Suprapubic skin (tissue), 3 donors: ENCODE data around the gene TSPAN17.

Experiments used
- EP300 ChIP-seq: sonication (generic); formaldehyde crosslinking; IDR thresholded peaks from one replicate; pipeline ENCODE4 v1.6.1; 2017; ENCODE audit warnings: antibody characterized with exemption
- POLR2A ChIP-seq, 2 donors: fragments of 450-650 bp; IDR thresholded peaks; one replicate each; pipeline ENCODE4 v1.6.1; 2017; ENCODE audit warnings: antibody characterized with exemption in 2 of 2, mild to moderate bottlenecking in 2 of 2, moderate library complexity in 2 of 2
- TF ChIP-seq, protein P1 (sequence below), 2 donors: fragments of 200-600 bp in 1 of 2; fragments of 450-650 bp in 1 of 2; sonication (generic) in 1 of 2; IDR thresholded peaks; one replicate each; pipeline ENCODE4 v1.5.1; 2016 to 2019; ENCODE audit warnings: antibody characterized with exemption in 2 of 2, mild to moderate bottlenecking in 1 of 2, moderate library complexity in 1 of 2

DNA sequence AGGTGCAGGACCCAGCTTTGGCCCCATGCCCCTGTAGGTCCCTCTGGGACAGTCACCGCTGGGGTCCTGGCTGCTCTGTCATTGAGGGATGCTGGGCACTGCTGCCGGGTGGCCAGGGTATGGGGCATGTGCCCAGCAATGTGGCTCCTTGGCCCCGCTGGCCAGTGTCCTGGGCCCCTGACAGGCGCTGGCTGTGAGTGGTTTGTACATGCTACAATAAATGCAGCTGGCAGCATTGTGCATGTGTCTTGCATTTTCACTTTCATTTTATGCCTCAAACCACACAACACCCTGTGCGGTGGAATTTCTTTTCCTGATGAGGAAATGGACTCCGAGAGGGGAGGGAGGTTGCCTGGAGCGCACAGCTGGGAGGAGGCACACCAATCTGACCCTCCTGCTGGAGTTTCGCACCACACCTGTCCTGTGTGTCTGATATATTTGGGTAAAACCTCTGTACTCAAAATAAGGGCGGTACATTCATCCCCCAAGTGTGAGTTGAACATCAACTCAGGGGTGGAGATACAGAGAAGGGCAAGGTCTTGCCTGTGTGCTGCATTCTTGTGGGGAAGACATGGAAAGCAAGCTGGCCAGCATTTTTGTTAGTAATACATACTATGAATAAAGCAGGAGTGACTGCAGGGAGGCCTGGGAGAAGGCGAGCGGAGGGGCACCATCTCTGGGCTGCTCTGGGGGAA, 11.7 kb downstream of the TSPAN17 start:
- TF ChIP-seq POLR2A (IDR thresholded peaks at IDR 0.05) (no peak), EP300 (no peak)
- TF ChIP-seq, protein P1, sequence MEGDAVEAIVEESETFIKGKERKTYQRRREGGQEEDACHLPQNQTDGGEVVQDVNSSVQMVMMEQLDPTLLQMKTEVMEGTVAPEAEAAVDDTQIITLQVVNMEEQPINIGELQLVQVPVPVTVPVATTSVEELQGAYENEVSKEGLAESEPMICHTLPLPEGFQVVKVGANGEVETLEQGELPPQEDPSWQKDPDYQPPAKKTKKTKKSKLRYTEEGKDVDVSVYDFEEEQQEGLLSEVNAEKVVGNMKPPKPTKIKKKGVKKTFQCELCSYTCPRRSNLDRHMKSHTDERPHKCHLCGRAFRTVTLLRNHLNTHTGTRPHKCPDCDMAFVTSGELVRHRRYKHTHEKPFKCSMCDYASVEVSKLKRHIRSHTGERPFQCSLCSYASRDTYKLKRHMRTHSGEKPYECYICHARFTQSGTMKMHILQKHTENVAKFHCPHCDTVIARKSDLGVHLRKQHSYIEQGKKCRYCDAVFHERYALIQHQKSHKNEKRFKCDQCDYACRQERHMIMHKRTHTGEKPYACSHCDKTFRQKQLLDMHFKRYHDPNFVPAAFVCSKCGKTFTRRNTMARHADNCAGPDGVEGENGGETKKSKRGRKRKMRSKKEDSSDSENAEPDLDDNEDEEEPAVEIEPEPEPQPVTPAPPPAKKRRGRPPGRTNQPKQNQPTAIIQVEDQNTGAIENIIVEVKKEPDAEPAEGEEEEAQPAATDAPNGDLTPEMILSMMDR (IDR thresholded peaks at IDR 0.05), result no peak
